Astrocyte (in vitro differentiated cells and primary cell): ENCODE data around the gene WDR35.

Experiments used
- EZH2 ChIP-seq: IDR thresholded peaks from 2 replicates; pipeline ENCODE4 v1.6.1; 2012; ENCODE audit warnings: mild to moderate bottlenecking, low read length, inconsistent platforms; ENCODE audit not compliant: insufficient read depth
- TF ChIP-seq, protein P1 (sequence below): IDR thresholded peaks from 2 replicates; pipeline ENCODE4 v1.5.1; 2011; ENCODE audit warnings: low read depth, mild to moderate bottlenecking, inconsistent platforms, low read length, moderate library complexity; ENCODE audit not compliant: insufficient read depth

GRCh38 chr2:19895535-19895934, 94.4 kb downstream of the WDR35 start:
- TF ChIP-seq, protein P1, sequence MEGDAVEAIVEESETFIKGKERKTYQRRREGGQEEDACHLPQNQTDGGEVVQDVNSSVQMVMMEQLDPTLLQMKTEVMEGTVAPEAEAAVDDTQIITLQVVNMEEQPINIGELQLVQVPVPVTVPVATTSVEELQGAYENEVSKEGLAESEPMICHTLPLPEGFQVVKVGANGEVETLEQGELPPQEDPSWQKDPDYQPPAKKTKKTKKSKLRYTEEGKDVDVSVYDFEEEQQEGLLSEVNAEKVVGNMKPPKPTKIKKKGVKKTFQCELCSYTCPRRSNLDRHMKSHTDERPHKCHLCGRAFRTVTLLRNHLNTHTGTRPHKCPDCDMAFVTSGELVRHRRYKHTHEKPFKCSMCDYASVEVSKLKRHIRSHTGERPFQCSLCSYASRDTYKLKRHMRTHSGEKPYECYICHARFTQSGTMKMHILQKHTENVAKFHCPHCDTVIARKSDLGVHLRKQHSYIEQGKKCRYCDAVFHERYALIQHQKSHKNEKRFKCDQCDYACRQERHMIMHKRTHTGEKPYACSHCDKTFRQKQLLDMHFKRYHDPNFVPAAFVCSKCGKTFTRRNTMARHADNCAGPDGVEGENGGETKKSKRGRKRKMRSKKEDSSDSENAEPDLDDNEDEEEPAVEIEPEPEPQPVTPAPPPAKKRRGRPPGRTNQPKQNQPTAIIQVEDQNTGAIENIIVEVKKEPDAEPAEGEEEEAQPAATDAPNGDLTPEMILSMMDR = no peak
- TF ChIP-seq EZH2 = no peak
